ENCODE data around the gene MAP4K2. TPM values are rescaled to one million over a fixed set of nuclear protein-coding genes. Genes with fewer than 3 reads are reported as not detected.
A peak's percentile ranks its signal among the peaks of the same experiment; 100 is the strongest.

The MAP4K2 gene
- total and polyA plus RNA-seq, 12 donors = 4.6 to 19.9 (median 8.4) TPM

- peak in 4 of 9 donors; percentile 23 to 49 (median 40) for TF ChIP-seq CTCF (IDR thresholded peaks at IDR 0.05)
- 62 to 65% methylated on average over 19 of the region's 19 CpGs for WGBS, 2 donors
- no peaks in the 10 kb centered on the region for H3K27me3 ChIP-seq
- H3K9me3 ChIP-seq = no peaks in the 10 kb centered on the region
- peaks cover 39 to 84% (median 81%) of the 10 kb centered on the region in 9 donors for H3K4me1 ChIP-seq
- H3K36me3 ChIP-seq = peaks cover 0 to 31% (median 9%) of the 10 kb centered on the region in 9 donors
- intact Hi-C loops (cut with DNase I) = loop anchor here in 8 of 10 donors (2.0 to 10.0 kb wide), 8 partner anchors 39 to 268 kb away; partner anchors contain the start of genes ARL2 (in 4 of the 8), BATF2 (in 1 of the 8), SNX15 (in 1 of the 8) and ZNHIT2 (in 1 of the 8)
- ATAC-seq = peak; percentile 25 to 75 (median 66)
- H3K27ac ChIP-seq = peak overlapping the region; percentile 11 to 96 (median 87)
- peak; percentile 72 to 79 for DNase-seq
- H3K4me3 ChIP-seq = no peak overlapping the region
These were observed 46.8 kb upstream of the MAP4K2 start for GRCh38 chr11:64849598-64850356.

- no peaks in the 10 kb centered on the region for H3K27me3 ChIP-seq
- peaks cover 36 to 83% (median 76%) of the 10 kb centered on the region in 9 donors for H3K4me1 ChIP-seq
- no peaks in the 10 kb centered on the region for H3K9me3 ChIP-seq
- 79 to 82% methylated on average over 16 of the region's 16 CpGs for WGBS, 2 donors
- no peak for ATAC-seq
- peak overlapping the region; percentile 1 to 96 (median 87) for H3K27ac ChIP-seq
- peaks cover 0 to 23% (median 5%) of the 10 kb centered on the region in 9 donors for H3K36me3 ChIP-seq
- intact Hi-C loops (cut with DNase I) = loop anchor here in 8 of 10 donors (1.0 to 10.0 kb wide), 9 partner anchors 40 to 268 kb away; partner anchors contain the start of genes ARL2 (in 4 of the 8), BATF2 (in 1 of the 8), SNX15 (in 1 of the 8) and ZNHIT2 (in 1 of the 8)
- H3K4me3 ChIP-seq = no peak overlapping the region
- DNase-seq = no peak
- TF ChIP-seq CTCF (IDR thresholded peaks at IDR 0.05) = no peak
These were observed 46.0 kb upstream of the MAP4K2 start for GRCh38 chr11:64848826-64849597.

GRCh38 chr11:64848214-64848825 lies 45.3 kb upstream of the MAP4K2 start:
- 82 to 85% methylated on average over 6 of the region's 6 CpGs for WGBS, 2 donors
- Histone ChIP-seq H3K9me3 (no peaks in the 10 kb centered on the region), H3K4me3 (no peak overlapping the region), H3K27ac (peak overlapping the region in 8 of 10 donors; percentile 62 to 96 (median 92)), H3K36me3 (peaks cover 0 to 16% (median 2%) of the 10 kb centered on the region in 9 donors), H3K27me3 (no peaks in the 10 kb centered on the region), H3K4me1 (peaks cover 32 to 77% (median 69%) of the 10 kb centered on the region in 9 donors)
- ATAC-seq = no peak
- TF ChIP-seq CTCF (IDR thresholded peaks at IDR 0.05) = no peak
- intact Hi-C loops (cut with DNase I) = loop anchor here in 8 of 10 donors (1.0 to 10.0 kb wide), 9 partner anchors 40 to 269 kb away; partner anchors contain the start of genes ARL2 (in 4 of the 8), BATF2 (in 1 of the 8), SNX15 (in 1 of the 8) and ZNHIT2 (in 1 of the 8)
- no peak for DNase-seq

Data from heart right ventricle (tissue), 16 donors.